ENCODE results near the gene MRPL36. TPM values are rescaled to one million over a fixed set of nuclear protein-coding genes. Genes with fewer than 3 reads are reported as not detected.

MRPL36 gene
- total and polyA plus RNA-seq, 2 donors from 2014 or later = 29.6 to 96.7 TPM

DNA sequence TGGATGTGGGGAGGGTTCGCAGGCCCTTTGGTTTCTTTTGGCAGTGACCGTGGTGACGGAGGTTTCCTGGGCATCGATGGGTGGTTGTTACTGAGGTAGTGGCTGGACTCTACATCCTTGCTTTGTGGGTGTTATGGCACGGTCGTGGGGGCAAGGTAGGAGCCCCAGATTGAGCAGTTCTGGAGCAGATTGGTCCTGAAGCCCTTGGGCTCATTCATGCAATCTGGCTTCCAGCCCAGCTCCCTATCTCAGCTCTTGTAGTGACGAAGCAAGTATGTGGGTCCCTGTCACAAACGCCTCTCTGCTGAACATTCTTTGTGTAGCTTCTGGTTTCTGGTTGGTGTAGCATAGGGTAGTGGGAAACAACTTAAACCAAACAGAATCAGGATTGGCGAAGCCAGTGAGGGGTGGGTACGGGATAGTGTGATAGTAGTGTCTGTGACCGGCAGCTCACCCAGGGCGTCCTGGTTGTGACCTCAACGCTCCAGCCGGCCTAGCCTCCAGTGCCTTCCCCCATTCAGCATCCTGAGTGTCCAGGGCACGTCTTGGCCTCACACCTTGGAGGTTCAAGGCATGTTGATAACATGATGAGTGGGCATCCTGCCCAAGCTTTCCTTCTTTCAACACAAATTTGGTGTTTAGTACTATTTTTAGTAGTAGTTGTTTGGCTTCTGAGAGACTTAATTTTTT lies 4.5 kb upstream of the MRPL36 start:
- no peak overlapping the region for H3K9ac ChIP-seq (ENCODE audit: low read length in 3 of 3)
- intact Hi-C loops (cut with DNase I) = no loop called here
- TF ChIP-seq, protein P1, sequence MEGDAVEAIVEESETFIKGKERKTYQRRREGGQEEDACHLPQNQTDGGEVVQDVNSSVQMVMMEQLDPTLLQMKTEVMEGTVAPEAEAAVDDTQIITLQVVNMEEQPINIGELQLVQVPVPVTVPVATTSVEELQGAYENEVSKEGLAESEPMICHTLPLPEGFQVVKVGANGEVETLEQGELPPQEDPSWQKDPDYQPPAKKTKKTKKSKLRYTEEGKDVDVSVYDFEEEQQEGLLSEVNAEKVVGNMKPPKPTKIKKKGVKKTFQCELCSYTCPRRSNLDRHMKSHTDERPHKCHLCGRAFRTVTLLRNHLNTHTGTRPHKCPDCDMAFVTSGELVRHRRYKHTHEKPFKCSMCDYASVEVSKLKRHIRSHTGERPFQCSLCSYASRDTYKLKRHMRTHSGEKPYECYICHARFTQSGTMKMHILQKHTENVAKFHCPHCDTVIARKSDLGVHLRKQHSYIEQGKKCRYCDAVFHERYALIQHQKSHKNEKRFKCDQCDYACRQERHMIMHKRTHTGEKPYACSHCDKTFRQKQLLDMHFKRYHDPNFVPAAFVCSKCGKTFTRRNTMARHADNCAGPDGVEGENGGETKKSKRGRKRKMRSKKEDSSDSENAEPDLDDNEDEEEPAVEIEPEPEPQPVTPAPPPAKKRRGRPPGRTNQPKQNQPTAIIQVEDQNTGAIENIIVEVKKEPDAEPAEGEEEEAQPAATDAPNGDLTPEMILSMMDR (IDR thresholded peaks at IDR 0.05; ENCODE audit: borderline replicate concordance, extremely low read depth, insufficient read depth) = no peak
- no peaks in the 10 kb centered on the region for H3K9me3 ChIP-seq (ENCODE audit: control insufficient read depth in 2 of 3, insufficient read depth in 1 of 3, low read length in 3 of 3)
- H3K36me3 ChIP-seq (ENCODE audit: control insufficient read depth in 2 of 3, insufficient read depth in 3 of 3, low read length in 3 of 3) = peaks cover 11 to 38% (median 34%) of the 10 kb centered on the region in 3 donors
- no peak overlapping the region for H3K27ac ChIP-seq (ENCODE audit: low read depth in 2 of 2, low read length in 2 of 2)
- H3K4me1 ChIP-seq (ENCODE audit: control insufficient read depth in 2 of 3, insufficient read depth in 2 of 3, low read depth in 1 of 3, low read length in 3 of 3) = peaks cover 0 to 8% (median 6%) of the 10 kb centered on the region in 3 donors
- H3K4me3 ChIP-seq (ENCODE audit: low read length in 3 of 3) = no peak overlapping the region
- FAIRE-seq (no peak), DNase-seq (no peak)
- H3K27me3 ChIP-seq (ENCODE audit: control insufficient read depth, insufficient read depth, low read length) = no peaks in the 10 kb centered on the region

DNA sequence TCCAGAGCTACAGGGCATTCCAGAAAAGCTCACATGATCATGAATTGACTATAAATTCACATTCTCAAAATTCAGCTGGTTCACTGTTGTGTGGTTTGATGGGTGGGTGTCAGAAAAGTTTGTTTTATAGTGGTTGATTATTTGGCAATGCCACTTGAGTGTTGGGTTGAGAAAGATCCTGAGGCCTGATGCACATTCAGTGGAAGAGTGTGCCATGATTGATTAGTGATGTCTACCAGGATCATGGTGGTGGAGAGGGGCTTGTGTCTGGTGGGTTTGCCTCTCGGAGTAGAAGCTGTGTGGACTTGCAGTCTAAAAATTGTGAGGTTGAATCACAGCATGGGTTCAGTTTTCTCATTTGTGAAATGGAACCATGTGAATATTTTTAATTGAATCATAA lies 3.6 kb upstream of the MRPL36 start:
- intact Hi-C loops (cut with DNase I) = no loop called here
- H3K36me3 ChIP-seq (ENCODE audit: control insufficient read depth in 2 of 3, insufficient read depth in 3 of 3, low read length in 3 of 3) = peaks cover 11 to 38% (median 34%) of the 10 kb centered on the region in 3 donors
- H3K27ac ChIP-seq (ENCODE audit: low read depth in 2 of 2, low read length in 2 of 2) = no peak overlapping the region
- TF ChIP-seq, protein P1 (IDR thresholded peaks at IDR 0.05; ENCODE audit: borderline replicate concordance, extremely low read depth, insufficient read depth) = no peak
- no peak overlapping the region for H3K9ac ChIP-seq (ENCODE audit: low read length in 3 of 3)
- no peak for FAIRE-seq
- no peaks in the 10 kb centered on the region for H3K9me3 ChIP-seq (ENCODE audit: control insufficient read depth in 2 of 3, insufficient read depth in 1 of 3, low read length in 3 of 3)
- no peak overlapping the region for H3K4me3 ChIP-seq (ENCODE audit: low read length in 3 of 3)
- DNase-seq = no peak
- no peaks in the 10 kb centered on the region for H3K27me3 ChIP-seq (ENCODE audit: control insufficient read depth, insufficient read depth, low read length)
- H3K4me1 ChIP-seq (ENCODE audit: control insufficient read depth in 2 of 3, insufficient read depth in 2 of 3, low read depth in 1 of 3, low read length in 3 of 3) = peaks cover 0 to 13% (median 6%) of the 10 kb centered on the region in 3 donors

DNA sequence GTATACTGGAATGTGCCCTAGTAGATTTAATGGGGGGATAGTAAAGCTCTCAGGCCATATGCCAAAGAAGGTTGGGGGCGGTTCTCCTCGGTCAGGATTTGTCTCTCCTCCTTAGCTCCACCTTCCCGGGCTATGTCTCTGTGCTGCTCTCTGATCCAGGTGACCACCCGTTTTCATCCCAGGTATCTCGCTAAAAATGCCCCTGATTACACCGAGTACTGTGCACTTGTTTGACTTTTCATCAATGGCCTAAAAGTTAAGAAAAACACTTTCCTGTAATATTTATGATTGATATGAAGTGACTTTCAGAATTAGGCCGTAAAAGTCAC lies 2.3 kb upstream of the MRPL36 start:
- peaks cover 14 to 42% (median 27%) of the 10 kb centered on the region in 3 donors for H3K36me3 ChIP-seq (ENCODE audit: control insufficient read depth in 2 of 3, insufficient read depth in 3 of 3, low read length in 3 of 3)

More for the DNA sequence above, 2.3 kb upstream of the MRPL36 start:
- peaks cover 0 to 11% (median 6%) of the 10 kb centered on the region in 3 donors for H3K4me1 ChIP-seq (ENCODE audit: control insufficient read depth in 2 of 3, insufficient read depth in 2 of 3, low read depth in 1 of 3, low read length in 3 of 3)
- H3K27me3 ChIP-seq (ENCODE audit: control insufficient read depth, insufficient read depth, low read length) = no peaks in the 10 kb centered on the region
- DNase-seq (peak in 1 of 5 donors; percentile 52), FAIRE-seq (no peak)
- TF ChIP-seq, protein P1 (IDR thresholded peaks at IDR 0.05; ENCODE audit: borderline replicate concordance, extremely low read depth, insufficient read depth) = no peak
- intact Hi-C loops (cut with DNase I) = no loop called here
- H3K9ac ChIP-seq (ENCODE audit: low read length in 3 of 3) = peak overlapping the region; percentile 53 to 84 (median 64)
- no peaks in the 10 kb centered on the region for H3K9me3 ChIP-seq (ENCODE audit: control insufficient read depth in 2 of 3, insufficient read depth in 1 of 3, low read length in 3 of 3)
- peak overlapping the region; percentile 68 to 93 (median 79) for H3K4me3 ChIP-seq (ENCODE audit: low read length in 3 of 3)
- H3K27ac ChIP-seq (ENCODE audit: low read depth in 2 of 2, low read length in 2 of 2) = peak overlapping the region in 1 of 2 donors; percentile 60
